Gastroesophageal sphincter (tissue), 3 donors: ENCODE measurements around the gene TMEM91.

Source experiments
- EP300 ChIP-seq: sonication (generic); formaldehyde crosslinking; IDR thresholded peaks from one replicate; pipeline ENCODE4 v1.6.1; 2017; ENCODE audit warnings: antibody characterized with exemption, mild to moderate bottlenecking
- POLR2A ChIP-seq, 2 donors: fragments of 450-650 bp; IDR thresholded peaks; one replicate each; pipeline ENCODE4 v1.6.1; 2017; ENCODE audit warnings: antibody characterized with exemption in 2 of 2, mild to moderate bottlenecking in 2 of 2, moderate library complexity in 1 of 2
- POLR2AphosphoS5 ChIP-seq: sonication (generic); formaldehyde crosslinking; IDR thresholded peaks from one replicate; pipeline ENCODE4 v1.6.1; 2017; ENCODE audit warnings: antibody characterized with exemption
- TF ChIP-seq, protein P1 (sequence below), 4 experiments: fragments of 200-600 bp in 2 of 4; fragments of 450-650 bp in 2 of 4; sonication (generic) in 1 of 4; IDR thresholded peaks; one replicate each; pipeline ENCODE4 v1.5.1; 2017 to 2019; ENCODE audit warnings: antibody characterized with exemption in 4 of 4, mild to moderate bottlenecking in 2 of 4, moderate library complexity in 2 of 4

DNA sequence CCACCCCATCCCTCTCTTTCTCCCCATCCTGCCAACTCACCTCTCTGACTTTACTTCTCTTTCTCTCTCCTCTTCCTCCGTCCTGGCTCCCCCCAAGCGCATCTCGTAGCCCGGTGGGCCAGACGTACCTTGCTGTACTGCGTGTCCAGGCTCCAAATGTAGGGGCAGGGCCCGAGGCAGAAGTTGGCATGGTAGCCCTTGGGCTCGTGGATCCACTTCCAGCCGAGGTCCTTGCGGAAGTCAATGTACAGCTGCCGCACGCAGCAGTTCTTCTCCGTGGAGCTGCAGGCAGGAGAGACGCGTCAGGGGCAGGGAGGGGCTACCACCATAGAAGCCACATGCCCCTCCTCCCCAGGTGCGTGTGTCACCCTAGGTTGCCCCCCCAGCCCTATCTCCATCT is 44.3 kb upstream of the TMEM91 start:
- no peak for TF ChIP-seq POLR2A (IDR thresholded peaks at IDR 0.05)
- TF ChIP-seq, protein P1, sequence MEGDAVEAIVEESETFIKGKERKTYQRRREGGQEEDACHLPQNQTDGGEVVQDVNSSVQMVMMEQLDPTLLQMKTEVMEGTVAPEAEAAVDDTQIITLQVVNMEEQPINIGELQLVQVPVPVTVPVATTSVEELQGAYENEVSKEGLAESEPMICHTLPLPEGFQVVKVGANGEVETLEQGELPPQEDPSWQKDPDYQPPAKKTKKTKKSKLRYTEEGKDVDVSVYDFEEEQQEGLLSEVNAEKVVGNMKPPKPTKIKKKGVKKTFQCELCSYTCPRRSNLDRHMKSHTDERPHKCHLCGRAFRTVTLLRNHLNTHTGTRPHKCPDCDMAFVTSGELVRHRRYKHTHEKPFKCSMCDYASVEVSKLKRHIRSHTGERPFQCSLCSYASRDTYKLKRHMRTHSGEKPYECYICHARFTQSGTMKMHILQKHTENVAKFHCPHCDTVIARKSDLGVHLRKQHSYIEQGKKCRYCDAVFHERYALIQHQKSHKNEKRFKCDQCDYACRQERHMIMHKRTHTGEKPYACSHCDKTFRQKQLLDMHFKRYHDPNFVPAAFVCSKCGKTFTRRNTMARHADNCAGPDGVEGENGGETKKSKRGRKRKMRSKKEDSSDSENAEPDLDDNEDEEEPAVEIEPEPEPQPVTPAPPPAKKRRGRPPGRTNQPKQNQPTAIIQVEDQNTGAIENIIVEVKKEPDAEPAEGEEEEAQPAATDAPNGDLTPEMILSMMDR (IDR thresholded peaks at IDR 0.05), result no peak
- TF ChIP-seq POLR2AphosphoS5, result no peak
- TF ChIP-seq EP300, result no peak
